ENCODE results near the gene ST7. TPM values are rescaled to one million over a fixed set of nuclear protein-coding genes. Genes with fewer than 3 reads are reported as not detected.

Gene ST7
- total and polyA plus RNA-seq, 2 donors (not counting 3 experiments of a cell fraction or from before 2014, with no cell fraction given): 18.6 to 24.9 TPM

GRCh38 chr7:117020591-117020973, 67.3 kb downstream of the ST7 start:
- TSS peak; percentile 70 for BruUV-seq (replicated peaks)
- no peaks in the 10 kb centered on the region for H4K20me1 ChIP-seq (replicated peaks; ENCODE audit: control insufficient read depth, extremely low read depth, insufficient read depth, low read length)
- TF ChIP-seq MYC (IDR thresholded peaks at IDR 0.05; ENCODE audit: low read depth, low read length) (no peak), CTCF (IDR thresholded peaks at IDR 0.05; ENCODE audit: extremely low read depth in 1 of 2, insufficient read depth in 1 of 2, low read depth in 1 of 2, low read length in 2 of 2) (no peak), GATA2 (IDR thresholded peaks at IDR 0.05; ENCODE audit: insufficient read depth, insufficient read length, low read depth, low read length) (no peak), MAX (IDR thresholded peaks at IDR 0.05; ENCODE audit: insufficient read depth, insufficient read length) (no peak), POLR2A (IDR thresholded peaks at IDR 0.05; ENCODE audit: low read depth, low read length) (no peak)
- H3K9me3 ChIP-seq (replicated peaks; ENCODE audit: control insufficient read depth, insufficient read depth, low read length): no peaks in the 10 kb centered on the region
- DNase-seq (ENCODE audit: low read depth, low spot score): no peak
- H3K27me3 ChIP-seq (ENCODE audit: control insufficient read depth in 2 of 2, insufficient read depth in 2 of 2, low read length in 2 of 2): no peaks in the 10 kb centered on the region
- intact Hi-C loops (cut with micrococcal nuclease): loop anchor here (2.0 kb wide), 1 partner anchor 14 kb away; no protein-coding TSS in a partner anchor
- dilution Hi-C loops (cut with MboI; ENCODE audit: extremely low pct_ligation_motif_present, low sequenced_read_pairs): no loop called here
- H3K79me2 ChIP-seq (ENCODE audit: control insufficient read depth, insufficient read depth, low read length): peaks cover 17% of the 10 kb centered on the region
- H3K4me3 ChIP-seq (replicated peaks in 1 of 3; ENCODE audit: insufficient read depth in 1 of 3, low read depth in 1 of 3, low read length in 3 of 3): peak overlapping the region in 1 of 3 experiments; percentile 44
- peak overlapping the region; percentile 62 for H3K27ac ChIP-seq (ENCODE audit: insufficient read depth, low read depth, low read length)
- ChIA-PET POLR2A (no interaction called here), CTCF (interaction anchor here (1.2 to 1.3 kb wide), 2 partner anchors 32 to 68 kb away, joined by 3 to 4 read pairs; no protein-coding TSS in a partner anchor)
- H3K36me3 ChIP-seq (ENCODE audit: control insufficient read depth in 2 of 2, extremely low read depth in 1 of 2, insufficient read depth in 2 of 2, low read length in 2 of 2): no peaks in the 10 kb centered on the region
- FAIRE-seq: no peak
- peaks cover 24% of the 10 kb centered on the region for H3K4me1 ChIP-seq (ENCODE audit: control insufficient read depth, extremely low read depth, insufficient read depth, low read length)
- H2AFZ ChIP-seq (ENCODE audit: low read depth, low read length): no peak overlapping the region
- peaks cover 2% of the 10 kb centered on the region for H3K9me1 ChIP-seq (replicated peaks; ENCODE audit: control insufficient read depth, extremely low read depth, insufficient read depth, low read length)
- H3K4me2 ChIP-seq (ENCODE audit: insufficient read depth, low read length): peak overlapping the region; percentile 59
- H3K9ac ChIP-seq (replicated peaks; ENCODE audit: extremely low read depth, insufficient read depth, low read length): peak overlapping the region; percentile 53

GRCh38 chr7:117021366-117021765, 68.1 kb downstream of the ST7 start:
- no peak overlapping the region for H3K4me2 ChIP-seq (ENCODE audit: insufficient read depth, low read length)
- TF ChIP-seq POLR2A (IDR thresholded peaks at IDR 0.05; ENCODE audit: low read depth, low read length): no peak
- CTCF ChIA-PET: interaction anchor here (0.8 to 2.5 kb wide), 6 partner anchors 12 to 106 kb away, joined by 3 to 10 read pairs (median 4); no protein-coding TSS in a partner anchor

More at GRCh38 chr7:117021366-117021765, 68.1 kb downstream of the ST7 start:
- no TSS peak for BruUV-seq (replicated peaks)
- Histone ChIP-seq H3K36me3 (ENCODE audit: control insufficient read depth in 2 of 2, extremely low read depth in 1 of 2, insufficient read depth in 2 of 2, low read length in 2 of 2) (no peaks in the 10 kb centered on the region), H3K9me3 (replicated peaks; ENCODE audit: control insufficient read depth, insufficient read depth, low read length) (no peaks in the 10 kb centered on the region), H2AFZ (ENCODE audit: low read depth, low read length) (no peak overlapping the region), H3K9ac (replicated peaks; ENCODE audit: extremely low read depth, insufficient read depth, low read length) (no peak overlapping the region), H3K79me2 (ENCODE audit: control insufficient read depth, insufficient read depth, low read length) (peaks cover 18% of the 10 kb centered on the region), H3K4me1 (ENCODE audit: control insufficient read depth, extremely low read depth, insufficient read depth, low read length) (peaks cover 32% of the 10 kb centered on the region), H3K27ac (ENCODE audit: insufficient read depth, low read depth, low read length) (no peak overlapping the region), H3K9me1 (replicated peaks; ENCODE audit: control insufficient read depth, extremely low read depth, insufficient read depth, low read length) (peaks cover 2% of the 10 kb centered on the region), H3K27me3 (ENCODE audit: control insufficient read depth in 2 of 2, insufficient read depth in 2 of 2, low read length in 2 of 2) (no peaks in the 10 kb centered on the region), H3K4me3 (replicated peaks in 1 of 3; ENCODE audit: insufficient read depth in 1 of 3, low read depth in 1 of 3, low read length in 3 of 3) (no peak overlapping the region), H4K20me1 (replicated peaks; ENCODE audit: control insufficient read depth, extremely low read depth, insufficient read depth, low read length) (no peaks in the 10 kb centered on the region)
- POLR2A ChIA-PET: no interaction called here
- DNase-seq (ENCODE audit: low read depth, low spot score): no peak
- dilution Hi-C loops (cut with MboI; ENCODE audit: extremely low pct_ligation_motif_present, low sequenced_read_pairs) (no loop called here), intact Hi-C loops (cut with micrococcal nuclease) (loop anchor here (2.0 kb wide), 1 partner anchor 13 kb away; no protein-coding TSS in a partner anchor)
- no peak for FAIRE-seq

Data from endothelial cell of umbilical vein (primary cell).